HG02943 (cell line): ENCODE data around the gene RRP8.

ENCODE experiments used
- ATAC-seq: cut with Tn5 transposase; IDR thresholded peaks from one replicate; pipeline ENCODE4 v1.9.1; 2021; ENCODE audit warnings: mild to moderate bottlenecking, low read depth, moderate library complexity; ENCODE audit not compliant: unreplicated experiment

The RRP8 gene

GRCh38 chr11:6604790-6605189 lies 1.4 kb upstream of the RRP8 start:
- no peak for ATAC-seq

GRCh38 chr11:6604081-6604626 lies 738 bp upstream of the RRP8 start:
- peak; percentile 40 for ATAC-seq

- no peak for ATAC-seq
Measured at GRCh38 chr11:6602096-6602940, 1.1 kb downstream of the RRP8 start.

GRCh38 chr11:6601041-6601461 lies 2.4 kb downstream of the RRP8 start:
- no peak for ATAC-seq

GRCh38 chr11:6599881-6600390 lies 3.5 kb downstream of the RRP8 start:
- ATAC-seq: no peak

GRCh38 chr11:6599449-6599848 lies 4.0 kb downstream of the RRP8 start:
- no peak for ATAC-seq

- no peak for ATAC-seq
Measured at GRCh38 chr11:6598555-6598954, 4.9 kb downstream of the RRP8 start.

- no peak for ATAC-seq
Measured at GRCh38 chr11:6596239-6596877, 7.1 kb downstream of the RRP8 start.

- ATAC-seq: no peak
Measured at GRCh38 chr11:6594142-6594768, 9.2 kb downstream of the RRP8 start.

GRCh38 chr11:6588018-6588417 lies 15.4 kb downstream of the RRP8 start:
- ATAC-seq: no peak

- ATAC-seq: no peak
Measured at GRCh38 chr11:6587360-6587953, 16.0 kb downstream of the RRP8 start.

GRCh38 chr11:6586434-6587359 lies 16.7 kb downstream of the RRP8 start:
- no peak for ATAC-seq

- no peak for ATAC-seq
Measured at GRCh38 chr11:6584528-6584927, 18.9 kb downstream of the RRP8 start.

GRCh38 chr11:6583584-6583983 lies 19.8 kb downstream of the RRP8 start:
- no peak for ATAC-seq

GRCh38 chr11:6579681-6580080 lies 23.7 kb downstream of the RRP8 start:
- no peak for ATAC-seq

- ATAC-seq: no peak
Measured at GRCh38 chr11:6578134-6578533, 25.3 kb downstream of the RRP8 start.

- no peak for ATAC-seq
Measured at GRCh38 chr11:6576471-6577373, 26.7 kb downstream of the RRP8 start.

- no peak for ATAC-seq
Measured at GRCh38 chr11:6574816-6575715, 28.4 kb downstream of the RRP8 start.
